Measurements from ENCODE around the gene KL. TPM values are rescaled to one million over a fixed set of nuclear protein-coding genes. Genes with fewer than 3 reads are reported as not detected.

The KL gene
- total and polyA plus RNA-seq, 2 experiments from 2014 or later: 0.03 TPM; not detected in 1

GRCh38 chr13:33040090-33040489 is 23.9 kb downstream of the KL start (continued):
- no peak for TF ChIP-seq REST (IDR thresholded peaks at IDR 0.05; ENCODE audit: unreplicated experiment)
- no peak for TF ChIP-seq STAT1 (IDR thresholded peaks at IDR 0.05; ENCODE audit: unreplicated experiment)
- no peak for TF ChIP-seq ETS1 (IDR thresholded peaks at IDR 0.05)
- TF ChIP-seq POLR2AphosphoS5 (IDR thresholded peaks at IDR 0.05; ENCODE audit: low read depth): no peak
- TF ChIP-seq ZNF331 (CRISPR knock-in tag; IDR thresholded peaks at IDR 0.05; ENCODE audit: low read depth): no peak

- H3K4me1 Mint-ChIP-seq: no peaks in the 10 kb centered on the region
- no peaks in the 10 kb centered on the region for H3K79me2 ChIP-seq (replicated peaks; ENCODE audit: insufficient read depth)
- H3F3A ChIP-seq (replicated peaks; ENCODE audit: low read depth): no peaks in the 10 kb centered on the region
- H3K9me2 ChIP-seq (ENCODE audit: insufficient read depth): no peaks in the 10 kb centered on the region
- no peaks in the 10 kb centered on the region for H3K36me3 ChIP-seq (ENCODE audit: insufficient read depth)
- H3K4me3 Mint-ChIP-seq: no peak overlapping the region
- no peaks in the 10 kb centered on the region for H3K27me3 ChIP-seq (ENCODE audit: insufficient read depth)
- DNase-seq (ENCODE audit: low spot score): no peak
- no peak overlapping the region for H3K27ac ChIP-seq (ENCODE audit: low read depth)
- no peaks in the 10 kb centered on the region for H3K4me1 ChIP-seq (ENCODE audit: insufficient read depth)
- H3K27me3 Mint-ChIP-seq (ENCODE audit: insufficient read depth, low read depth, poor library complexity): peaks cover 2% of the 10 kb centered on the region
- H3K4me2 ChIP-seq: no peak overlapping the region
- no peaks in the 10 kb centered on the region for H4K20me1 ChIP-seq (replicated peaks; ENCODE audit: insufficient read depth)
- no peak overlapping the region for H3K27ac Mint-ChIP-seq
- no peak overlapping the region for H3K4me3 ChIP-seq
- no peak overlapping the region for H2AFZ ChIP-seq
- ATAC-seq: no peak
- H3K9me3 Mint-ChIP-seq: no peaks in the 10 kb centered on the region
- H3K36me3 Mint-ChIP-seq (ENCODE audit: low read depth): no peaks in the 10 kb centered on the region
- TF ChIP-seq REST (IDR thresholded peaks at IDR 0.05; ENCODE audit: unreplicated experiment) (no peak), POLR2AphosphoS5 (IDR thresholded peaks at IDR 0.05; ENCODE audit: low read depth) (no peak), JUNB (IDR thresholded peaks at IDR 0.05; ENCODE audit: unreplicated experiment) (no peak), EZH2 (IDR thresholded peaks at IDR 0.05; ENCODE audit: low read depth, unreplicated experiment) (no peak), CTCF (conservative IDR thresholded peaks at IDR 0.05; ENCODE audit: low read depth in 2 of 2) (no peak), ETS1 (IDR thresholded peaks at IDR 0.05) (no peak), ZNF114 (CRISPR knock-in tag; IDR thresholded peaks at IDR 0.05) (no peak), NANOG (IDR thresholded peaks at IDR 0.05; ENCODE audit: borderline replicate concordance) (no peak), ZNF331 (CRISPR knock-in tag; IDR thresholded peaks at IDR 0.05; ENCODE audit: low read depth) (no peak), CREB1 (CRISPR knock-in tag; IDR thresholded peaks at IDR 0.05; ENCODE audit: low read depth) (no peak)
Measured at GRCh38 chr13:33045851-33046592, 29.8 kb downstream of the KL start.
